HepG2 (cell line): ENCODE results near the gene SLC29A1. TPM values are rescaled to one million over a fixed set of nuclear protein-coding genes. Genes with fewer than 3 reads are reported as not detected.

Source experiments
- ATAC-seq: fragments of 200-7000 bp; cut with Tn5 transposase; 3 replicates; pipeline ENCODE4 v1.9.1; 2020; ENCODE audit warnings: mild to moderate bottlenecking, moderate library complexity
- BruUV-seq: library from RNA; stranded (reverse); fragments of 400-500 nt; replicated peaks from 2 replicates; lab custom pipeline; 2021; lab: Mats Ljungman, UMichigan
- CTCF ChIA-PET: fragments of 300-600 bp; formaldehyde crosslinking; extraction: SDS; loops from one replicate; lab custom pipeline; 2021; ENCODE audit warnings: low total read pairs, inconsistent platforms, low intra/inter-chr PET ratio; lab: Yijun Ruan, JAX
- POLR2A ChIA-PET: fragments of 350-600 bp; sonication (Branson Sonifier 250); formaldehyde crosslinking; loops from one replicate; lab custom pipeline; 2020; ENCODE audit warnings: antibody characterized with exemption, inconsistent platforms; lab: Yijun Ruan, JAX
- DNase-seq: peaks from one replicate; pipeline ENCODE4 v3.0.0-alpha.2; 2015; ENCODE audit warnings: low spot score
- FAIRE-seq: peaks from 3 replicates; lab custom pipeline; 2011; peaks lifted over from hg19 to GRCh38; lab: Jason Lieb, UNC
- H2AFZ ChIP-seq: one replicate; pipeline ENCODE4 v1.6.1; 2011; ENCODE audit warnings: low read length, inconsistent platforms
- H3K27ac ChIP-seq: fragments of 300-600 bp; 3 replicates; pipeline ENCODE4 v1.8.0; 2011; ENCODE audit warnings: mixed run types, mild to moderate bottlenecking, mixed read lengths, low read length, inconsistent platforms; ENCODE audit not compliant: insufficient read depth; ENCODE audit errors: extremely low read length
- H3K27me3 ChIP-seq, 2 experiments: fragments of 200-600 bp in 1 of 2; 2 replicates in 1 of 2; 3 replicates in 1 of 2; pipeline versions ENCODE4 v1.6.0 to v1.8.0; 2011; ENCODE audit warnings: low read length in 2 of 2, mild to moderate bottlenecking in 2 of 2, moderate library complexity in 2 of 2, inconsistent platforms in 1 of 2; ENCODE audit not compliant: insufficient read depth in 2 of 2, control insufficient read depth in 1 of 2
- H3K36me3 ChIP-seq, 2 experiments: fragments of 200-600 bp in 1 of 2; replicated peaks in 1 of 2; 2 replicates in 1 of 2; 3 replicates in 1 of 2; pipeline versions ENCODE4 v1.5.1 to v1.8.0; 2011; ENCODE audit warnings: low read length in 2 of 2, inconsistent platforms in 1 of 2; ENCODE audit not compliant: insufficient read depth in 2 of 2, control insufficient read depth in 1 of 2
- H3K4me1 ChIP-seq: 2 replicates; pipeline ENCODE4 v1.5.1; 2012; ENCODE audit warnings: low read length, inconsistent platforms; ENCODE audit not compliant: insufficient read depth
- H3K4me2 ChIP-seq: 2 replicates; pipeline ENCODE4 v1.6.0; 2011; ENCODE audit warnings: low read depth, low read length, inconsistent platforms
- H3K4me3 ChIP-seq, 3 experiments: fragments of 200-600 bp in 1 of 3; sonication (generic), shearing (Covaris generic) in 1 of 3; replicated peaks in 1 of 3; 2 replicates each; pipeline ENCODE4 v1.5.1; 2011 to 2016; ENCODE audit warnings: low read length in 3 of 3, inconsistent platforms in 2 of 3, low read depth in 2 of 3, mild to moderate bottlenecking in 2 of 3, control low read depth in 1 of 3, mixed read lengths in 1 of 3; ENCODE audit not compliant: insufficient read depth in 1 of 3
- H3K79me2 ChIP-seq: one replicate; pipeline ENCODE4 v1.6.1; 2011; ENCODE audit warnings: low read length, inconsistent platforms; ENCODE audit not compliant: insufficient read depth
- H3K9ac ChIP-seq: 2 replicates; pipeline ENCODE4 v1.6.0; 2011; ENCODE audit warnings: mild to moderate bottlenecking, low read depth, low read length, inconsistent platforms; ENCODE audit not compliant: insufficient read depth
- H3K9me3 ChIP-seq: 2 replicates; pipeline ENCODE4 v1.5.1; 2012; ENCODE audit warnings: mild to moderate bottlenecking, low read length
- H4K20me1 ChIP-seq: 2 replicates; pipeline ENCODE4 v1.6.0; 2011; ENCODE audit warnings: inconsistent platforms, mild to moderate bottlenecking, low read length, moderate library complexity; ENCODE audit not compliant: insufficient read depth
- EZH2 ChIP-seq: conservative IDR thresholded peaks from 2 replicates; pipeline ENCODE4 v1.6.1; 2012; ENCODE audit warnings: mild to moderate bottlenecking, low read depth, low read length, moderate library complexity
- FOXK1 ChIP-seq: sonication (generic); formaldehyde crosslinking; IDR thresholded peaks from 2 replicates; pipeline ENCODE4 v1.4.0; 2020; ENCODE audit warnings: low read depth, missing genetic modification reagents, borderline replicate concordance
- IKZF4 ChIP-seq: sonication (generic); formaldehyde crosslinking; IDR thresholded peaks from 2 replicates; pipeline ENCODE4 v1.5.1; 2020; ENCODE audit warnings: borderline replicate concordance, mild to moderate bottlenecking, low read depth, missing genetic modification reagents; ENCODE audit errors: not compliant biosample characterization
- PAX8 ChIP-seq: sonication (generic); formaldehyde crosslinking; IDR thresholded peaks from 2 replicates; pipeline ENCODE4 v1.8.0; 2022; ENCODE audit warnings: mild to moderate bottlenecking, missing genetic modification reagents, borderline replicate concordance
- POGZ ChIP-seq: sonication (generic); formaldehyde crosslinking; IDR thresholded peaks from 2 replicates; pipeline ENCODE4 v1.4.0; 2020; ENCODE audit warnings: mild to moderate bottlenecking, missing genetic modification reagents
- PTBP1 ChIP-seq: fragments of 200-400 bp; formaldehyde crosslinking; IDR thresholded peaks from 2 replicates; pipeline ENCODE4 v1.6.1; 2018; ENCODE audit warnings: low read length, low read depth; ENCODE audit not compliant: poor library complexity, severe bottlenecking
- TSC22D2 ChIP-seq: sonication (generic); formaldehyde crosslinking; IDR thresholded peaks from 2 replicates; pipeline ENCODE4 v1.5.1; 2020; ENCODE audit warnings: missing genetic modification reagents, mild to moderate bottlenecking, borderline replicate concordance
- ZBTB42 ChIP-seq: sonication (generic); formaldehyde crosslinking; IDR thresholded peaks from 2 replicates; pipeline ENCODE4 v1.5.0; 2020; ENCODE audit warnings: mild to moderate bottlenecking, missing genetic modification reagents
- ZNF160 ChIP-seq: sonication (generic); formaldehyde crosslinking; IDR thresholded peaks from 2 replicates; pipeline ENCODE4 v1.8.0; 2022; ENCODE audit warnings: mild to moderate bottlenecking, inconsistent platforms, missing genetic modification reagents
- ZNF30 ChIP-seq: sonication (generic); formaldehyde crosslinking; IDR thresholded peaks from 2 replicates; pipeline ENCODE4 v1.5.0; 2020; ENCODE audit warnings: mild to moderate bottlenecking, missing genetic modification reagents
- ZNF44 ChIP-seq: sonication (generic); formaldehyde crosslinking; IDR thresholded peaks from 2 replicates; pipeline ENCODE4 v1.5.1; 2020; ENCODE audit warnings: mild to moderate bottlenecking, missing genetic modification reagents
- ZNF674 ChIP-seq: sonication (generic); formaldehyde crosslinking; IDR thresholded peaks from 2 replicates; pipeline ENCODE4 v1.5.0; 2020; ENCODE audit warnings: low read depth, mild to moderate bottlenecking, missing genetic modification reagents
- ZSCAN20 ChIP-seq: sonication (generic); formaldehyde crosslinking; IDR thresholded peaks from 2 replicates; pipeline ENCODE4 v1.4.0; 2020; ENCODE audit warnings: missing genetic modification reagents, mild to moderate bottlenecking, borderline replicate concordance
- WGBS: methylation state at CpG from one replicate; pipeline ENCODE4 v1.1.6; 2017; ENCODE audit warnings: low lambda C conversion rate; 5-methylcytosine and 5-hydroxymethylcytosine counted together
- in situ Hi-C: cut with HindIII; loops from 2 replicates; pipeline ENCODE4 v1.10.0; 2017; ENCODE audit warnings: low pct_unique_long_range_greater_than_20kb; ENCODE audit not compliant: extremely low pct_ligation_motif_present
- intact Hi-C: fragments of 100-400 bp; cut with micrococcal nuclease; formaldehyde crosslinking; loops from one replicate; pipeline ENCODE4 v1.10.0; 2022; ENCODE audit not compliant: unreplicated experiment
- polyA plus RNA-seq, 8 experiments: library from polyadenylated mRNA; depleted of rRNA in 3 of 8; stranded (reverse) in 7 of 8; unstranded in 1 of 8; fragments of >200 nt; fragmentation: Illumina TruSeq in 4 of 8; extraction: Trizol in 4 of 8; gene quantifications; 2 replicates each; pipeline versions ENCODE4 v1.2.1 to v1.2.3, GENCODE V29; 2011 to 2016; ENCODE audit warnings: low read depth in 4 of 8, missing spikeins in 1 of 8, mixed read lengths in 1 of 8; ENCODE audit not compliant: insufficient read depth in 1 of 8
- total RNA-seq, 5 experiments: library from RNA; depleted of rRNA; stranded (reverse); fragments of >200 nt; fragmentation: Illumina TruSeq; extraction: Trizol; gene quantifications; 2 replicates each; pipeline ENCODE4 v1.2.3, GENCODE V29; 2016; ENCODE audit warnings: low read depth in 1 of 5
- TF ChIP-seq, protein P1 (sequence below): fragments of 450-650 bp; IDR thresholded peaks from 2 replicates; pipeline ENCODE4 v1.6.1; 2016

Gene SLC29A1
- total and polyA plus RNA-seq, 2 of the 13 experiments (the other 11 are each of a cell fraction or from before 2014, with no cell fraction given), result 43.2 to 106 TPM

DNA sequence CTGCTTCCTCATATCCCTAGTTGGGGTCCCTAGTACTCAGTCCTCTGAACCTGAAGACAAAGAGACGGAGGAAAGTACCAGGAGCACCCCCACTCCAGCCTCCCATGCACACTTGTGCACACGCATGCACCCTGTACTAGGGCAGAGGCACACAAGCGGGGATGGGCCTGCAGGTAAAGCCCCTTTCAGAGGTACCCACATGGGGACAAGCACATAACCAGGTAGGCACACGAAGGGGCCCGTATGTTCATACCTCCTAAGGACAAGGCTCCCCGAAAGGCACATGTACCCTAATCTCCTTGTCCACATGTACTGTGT is 48.0 kb downstream of the SLC29A1 start:
- DNase-seq, result no peak
- H3K79me2 ChIP-seq, result no peaks in the 10 kb centered on the region
- no peak overlapping the region for H3K27ac ChIP-seq
- no peak overlapping the region for H3K4me2 ChIP-seq
- no peaks in the 10 kb centered on the region for H3K9me3 ChIP-seq
- ChIA-PET CTCF (no interaction called here), POLR2A (no interaction called here)
- H3K4me3 ChIP-seq, result no peak overlapping the region
- no peak overlapping the region for H3K9ac ChIP-seq
- WGBS, result 42% methylated on average over 6 of the region's 6 CpGs
- no peaks in the 10 kb centered on the region for H3K36me3 ChIP-seq
- FAIRE-seq, result no peak
- peaks cover 22 to 72% of the 10 kb centered on the region in 2 experiments for H3K27me3 ChIP-seq
- TF ChIP-seq EZH2, result peak; percentile 22; the same call in 1 of the 2 replicates
- no peak for TF ChIP-seq PTBP1
- no peak for TF ChIP-seq TSC22D2 (CRISPR knock-in tag)
- TF ChIP-seq ZNF674 (CRISPR knock-in tag), result no peak
- in situ Hi-C loops (loop anchor here (5.0 kb wide), 1 partner anchor 66 kb away; no protein-coding TSS in a partner anchor), intact Hi-C loops (no loop called here)
- peaks cover 37% of the 10 kb centered on the region for H3K4me1 ChIP-seq
- H2AFZ ChIP-seq, result no peak overlapping the region
- no peaks in the 10 kb centered on the region for H4K20me1 ChIP-seq
- ATAC-seq, result no peak
- BruUV-seq, result no TSS peak

DNA sequence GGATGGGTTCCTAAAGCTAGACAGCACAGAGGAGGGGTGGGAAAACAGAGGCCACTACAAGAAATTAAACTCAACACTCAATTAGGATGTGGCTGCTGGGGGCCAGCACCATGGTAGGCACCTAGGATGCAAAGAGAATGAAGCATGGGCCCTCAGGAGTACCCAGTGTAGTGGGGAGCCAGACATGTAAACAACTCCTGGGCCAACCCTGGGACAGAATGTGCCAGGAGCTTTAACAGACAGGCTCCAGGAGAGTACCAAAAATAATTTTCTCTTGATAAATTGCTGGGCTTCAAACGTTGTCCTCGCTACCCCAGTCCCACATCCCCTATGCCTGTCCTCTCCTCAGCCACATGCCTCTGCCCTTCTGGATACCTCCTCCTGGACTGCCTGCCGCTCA is 48.5 kb downstream of the SLC29A1 start:
- no peak overlapping the region for H2AFZ ChIP-seq
- DNase-seq (no peak), ATAC-seq (no peak), FAIRE-seq (no peak)
- TF ChIP-seq ZBTB42 (CRISPR knock-in tag), result no peak
- no peak for TF ChIP-seq IKZF4 (CRISPR knock-in tag)
- no peak for TF ChIP-seq FOXK1
- TF ChIP-seq ZNF30 (CRISPR knock-in tag), result no peak
- TF ChIP-seq POGZ (CRISPR knock-in tag), result no peak
- TF ChIP-seq TSC22D2 (CRISPR knock-in tag), result no peak
- TF ChIP-seq ZNF44, result no peak
- no peak for TF ChIP-seq ZNF160
- TF ChIP-seq, protein P1, sequence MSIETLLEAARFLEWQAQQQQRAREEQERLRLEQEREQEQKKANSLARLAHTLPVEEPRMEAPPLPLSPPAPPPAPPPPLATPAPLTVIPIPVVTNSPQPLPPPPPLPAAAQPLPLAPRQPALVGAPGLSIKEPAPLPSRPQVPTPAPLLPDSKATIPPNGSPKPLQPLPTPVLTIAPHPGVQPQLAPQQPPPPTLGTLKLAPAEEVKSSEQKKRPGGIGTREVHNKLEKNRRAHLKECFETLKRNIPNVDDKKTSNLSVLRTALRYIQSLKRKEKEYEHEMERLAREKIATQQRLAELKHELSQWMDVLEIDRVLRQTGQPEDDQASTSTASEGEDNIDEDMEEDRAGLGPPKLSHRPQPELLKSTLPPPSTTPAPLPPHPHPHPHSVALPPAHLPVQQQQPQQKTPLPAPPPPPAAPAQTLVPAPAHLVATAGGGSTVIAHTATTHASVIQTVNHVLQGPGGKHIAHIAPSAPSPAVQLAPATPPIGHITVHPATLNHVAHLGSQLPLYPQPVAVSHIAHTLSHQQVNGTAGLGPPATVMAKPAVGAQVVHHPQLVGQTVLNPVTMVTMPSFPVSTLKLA, result no peak
- TF ChIP-seq PAX8 (CRISPR knock-in tag), result no peak
- TF ChIP-seq ZSCAN20 (CRISPR knock-in tag), result no peak
- H3K27me3 ChIP-seq, result peaks cover 27 to 78% of the 10 kb centered on the region in 2 experiments
- no peak overlapping the region for H3K4me3 ChIP-seq
- H3K79me2 ChIP-seq, result no peaks in the 10 kb centered on the region
- intact Hi-C loops (no loop called here), in situ Hi-C loops (loop anchor here (5.0 kb wide), 1 partner anchor 65 kb away; no protein-coding TSS in a partner anchor)
- POLR2A ChIA-PET, result no interaction called here
- no peak overlapping the region for H3K9ac ChIP-seq
- H3K4me2 ChIP-seq, result no peak overlapping the region
- CTCF ChIA-PET, result no interaction called here
- no peaks in the 10 kb centered on the region for H3K9me3 ChIP-seq
- no peaks in the 10 kb centered on the region for H3K36me3 ChIP-seq
- WGBS, result 7% methylated on average over 3 of the region's 3 CpGs
- H4K20me1 ChIP-seq, result no peaks in the 10 kb centered on the region
- H3K27ac ChIP-seq, result no peak overlapping the region
- no TSS peak for BruUV-seq
- H3K4me1 ChIP-seq, result peaks cover 41% of the 10 kb centered on the region
